ENCODE data around the gene PSMD2.

The PSMD2 gene

DNA sequence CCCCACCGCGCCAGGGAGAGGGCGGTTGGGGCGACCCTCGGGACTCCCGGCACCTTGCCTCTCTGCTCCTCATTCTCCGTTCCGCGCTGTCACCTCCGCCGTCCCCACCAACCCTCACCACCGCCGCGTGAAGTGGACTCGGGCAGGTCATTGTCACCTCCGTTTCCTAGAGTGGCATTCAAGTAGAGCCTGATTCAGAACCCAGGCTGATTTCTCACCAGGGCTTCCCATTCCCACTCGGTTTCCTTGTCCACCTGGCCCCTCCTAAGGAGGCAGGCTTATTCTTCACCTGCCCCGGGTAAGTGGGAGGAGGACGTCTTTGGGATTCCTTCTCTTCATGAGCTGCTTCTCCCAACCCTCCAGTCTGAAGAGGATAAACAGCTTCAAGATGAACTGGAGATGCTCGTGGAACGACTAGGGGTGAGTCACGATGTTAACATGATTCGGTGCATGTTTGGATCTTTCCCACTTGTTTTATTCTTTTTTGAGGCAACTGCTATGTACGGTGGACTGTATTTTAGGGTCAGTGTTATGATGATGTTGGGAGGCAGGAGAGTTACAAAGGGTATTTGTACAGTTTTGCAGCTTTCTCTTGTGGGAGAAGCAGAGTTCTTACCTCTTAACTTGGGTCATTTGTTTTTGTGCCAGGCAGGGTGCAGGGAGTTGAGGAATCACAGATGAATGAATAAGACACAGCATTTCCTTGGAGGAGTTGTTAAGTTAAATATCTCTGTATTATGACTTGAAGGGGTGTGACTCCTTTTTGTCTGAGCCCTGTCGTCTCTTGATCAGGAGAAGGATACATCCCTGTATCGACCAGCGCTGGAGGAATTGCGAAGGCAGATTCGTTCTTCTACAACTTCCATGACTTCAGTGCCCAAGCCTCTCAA, 692 bp downstream of the PSMD2 start:
- TF ChIP-seq, protein P1, sequence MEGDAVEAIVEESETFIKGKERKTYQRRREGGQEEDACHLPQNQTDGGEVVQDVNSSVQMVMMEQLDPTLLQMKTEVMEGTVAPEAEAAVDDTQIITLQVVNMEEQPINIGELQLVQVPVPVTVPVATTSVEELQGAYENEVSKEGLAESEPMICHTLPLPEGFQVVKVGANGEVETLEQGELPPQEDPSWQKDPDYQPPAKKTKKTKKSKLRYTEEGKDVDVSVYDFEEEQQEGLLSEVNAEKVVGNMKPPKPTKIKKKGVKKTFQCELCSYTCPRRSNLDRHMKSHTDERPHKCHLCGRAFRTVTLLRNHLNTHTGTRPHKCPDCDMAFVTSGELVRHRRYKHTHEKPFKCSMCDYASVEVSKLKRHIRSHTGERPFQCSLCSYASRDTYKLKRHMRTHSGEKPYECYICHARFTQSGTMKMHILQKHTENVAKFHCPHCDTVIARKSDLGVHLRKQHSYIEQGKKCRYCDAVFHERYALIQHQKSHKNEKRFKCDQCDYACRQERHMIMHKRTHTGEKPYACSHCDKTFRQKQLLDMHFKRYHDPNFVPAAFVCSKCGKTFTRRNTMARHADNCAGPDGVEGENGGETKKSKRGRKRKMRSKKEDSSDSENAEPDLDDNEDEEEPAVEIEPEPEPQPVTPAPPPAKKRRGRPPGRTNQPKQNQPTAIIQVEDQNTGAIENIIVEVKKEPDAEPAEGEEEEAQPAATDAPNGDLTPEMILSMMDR (conservative IDR thresholded peaks at IDR 0.05; ENCODE audit: low read depth, low read length): no peak
- no peak for DNase-seq (ENCODE audit: low read depth)

GRCh38 chr3:184300378-184300720, 1.3 kb downstream of the PSMD2 start:
- TF ChIP-seq, protein P1 (conservative IDR thresholded peaks at IDR 0.05; ENCODE audit: low read depth, low read length): no peak
- H3K4me3 ChIP-seq (ENCODE audit: low read length): peak overlapping the region; percentile 98
- no peak for DNase-seq (ENCODE audit: low read depth)

More for the DNA sequence above, 692 bp downstream of the PSMD2 start:
- H3K4me3 ChIP-seq (ENCODE audit: low read length): peak overlapping the region; percentile 98

- no peak for DNase-seq (ENCODE audit: low read depth)
- TF ChIP-seq, protein P1 (conservative IDR thresholded peaks at IDR 0.05; ENCODE audit: low read depth, low read length): peak; percentile 60
- H3K4me3 ChIP-seq (ENCODE audit: low read length): no peak overlapping the region
Measured at GRCh38 chr3:184305577-184305976, 6.5 kb downstream of the PSMD2 start.

GRCh38 chr3:184306341-184306972, 7.4 kb downstream of the PSMD2 start:
- TF ChIP-seq, protein P1 (conservative IDR thresholded peaks at IDR 0.05; ENCODE audit: low read depth, low read length): no peak
- H3K4me3 ChIP-seq (ENCODE audit: low read length): no peak overlapping the region
- DNase-seq (ENCODE audit: low read depth): no peak

DNA sequence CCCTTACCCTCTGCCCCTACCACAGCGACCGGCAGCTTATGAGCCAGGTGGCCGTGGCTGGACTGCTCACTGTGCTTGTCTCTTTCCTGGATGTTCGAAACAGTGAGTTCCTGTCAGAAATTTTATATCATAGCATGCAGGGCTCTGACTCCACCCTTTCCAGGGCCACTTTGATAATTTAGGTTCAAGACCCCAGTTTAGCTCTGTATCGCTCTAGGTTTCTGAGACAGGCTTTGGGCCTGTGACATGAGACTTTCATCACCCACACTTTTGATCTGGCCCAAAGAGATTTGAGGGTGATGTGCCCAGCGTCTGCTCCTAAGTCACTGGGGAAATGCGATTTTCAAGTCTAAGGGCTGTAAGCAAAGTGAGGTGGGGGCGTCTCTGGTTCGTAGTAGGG, 8.9 kb downstream of the PSMD2 start:
- TF ChIP-seq, protein P1 (conservative IDR thresholded peaks at IDR 0.05; ENCODE audit: low read depth, low read length): no peak
- H3K4me3 ChIP-seq (ENCODE audit: low read length): no peak overlapping the region
- no peak for DNase-seq (ENCODE audit: low read depth)

DNA sequence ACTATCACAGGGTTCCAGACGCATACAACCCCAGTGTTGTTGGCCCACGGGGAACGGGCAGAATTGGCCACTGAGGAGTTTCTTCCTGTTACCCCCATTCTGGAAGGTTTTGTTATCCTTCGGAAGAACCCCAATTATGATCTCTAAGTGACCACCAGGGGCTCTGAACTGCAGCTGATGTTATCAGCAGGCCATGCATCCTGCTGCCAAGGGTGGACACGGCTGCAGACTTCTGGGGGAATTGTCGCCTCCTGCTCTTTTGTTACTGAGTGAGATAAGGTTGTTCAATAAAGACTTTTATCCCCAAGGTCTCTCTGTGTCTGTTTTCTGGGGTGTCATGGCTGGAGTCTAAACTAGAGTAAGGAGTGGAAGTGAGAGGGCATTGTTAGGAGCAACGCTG, 9.7 kb downstream of the PSMD2 start:
- TF ChIP-seq, protein P1 (conservative IDR thresholded peaks at IDR 0.05; ENCODE audit: low read depth, low read length): no peak
- DNase-seq (ENCODE audit: low read depth): no peak
- no peak overlapping the region for H3K4me3 ChIP-seq (ENCODE audit: low read length)

DNA sequence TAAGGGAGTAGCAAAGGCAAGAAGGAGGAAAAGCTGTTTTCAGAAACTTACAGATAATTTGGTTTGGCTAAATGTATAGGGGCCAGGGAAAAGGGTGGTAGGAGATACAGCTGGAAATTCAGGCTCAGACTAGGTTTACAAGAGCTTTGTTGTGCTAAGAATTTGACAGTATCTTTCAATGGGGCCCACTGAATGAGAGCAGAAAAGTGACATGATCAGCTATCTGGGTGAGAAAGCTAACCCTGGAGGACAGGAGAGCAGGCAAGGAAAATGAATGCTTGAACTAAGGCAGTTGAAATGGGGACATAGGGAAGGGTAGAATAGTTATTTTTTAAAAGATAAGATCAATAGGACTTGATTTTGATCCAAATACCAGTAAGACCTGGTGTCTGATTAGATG, 12.6 kb downstream of the PSMD2 start:
- TF ChIP-seq, protein P1 (conservative IDR thresholded peaks at IDR 0.05; ENCODE audit: low read depth, low read length): no peak
- H3K4me3 ChIP-seq (ENCODE audit: low read length): no peak overlapping the region
- no peak for DNase-seq (ENCODE audit: low read depth)
